GM08714 (cell line): ENCODE data around the gene PHACTR1.

Experiments used
- H3K4me3 ChIP-seq: fragments of 200-500 bp; sonication (Bioruptor generic); 2 replicates; pipeline ENCODE4 v1.5.1; 2014; ENCODE audit warnings: mild to moderate bottlenecking, low read length, inconsistent platforms
- ZNF274 ChIP-seq: IDR thresholded peaks from 2 replicates; pipeline ENCODE4 v1.6.1; 2012; ENCODE audit warnings: mild to moderate bottlenecking, low read depth, low read length

Gene PHACTR1

GRCh38 chr6:13098793-13099570, 382.4 kb downstream of the PHACTR1 start:
- H3K4me3 ChIP-seq: no peak overlapping the region
- no peak for TF ChIP-seq ZNF274

- no peak for TF ChIP-seq ZNF274
- no peak overlapping the region for H3K4me3 ChIP-seq
Observed at GRCh38 chr6:13099771-13100170, 383.2 kb downstream of the PHACTR1 start.

- TF ChIP-seq ZNF274: no peak
- H3K4me3 ChIP-seq: no peak overlapping the region
Observed at GRCh38 chr6:13101409-13101808, 384.8 kb downstream of the PHACTR1 start.

GRCh38 chr6:13101985-13102384, 385.4 kb downstream of the PHACTR1 start:
- no peak for TF ChIP-seq ZNF274
- no peak overlapping the region for H3K4me3 ChIP-seq

- no peak overlapping the region for H3K4me3 ChIP-seq
- no peak for TF ChIP-seq ZNF274
Observed at GRCh38 chr6:13103169-13103568, 386.6 kb downstream of the PHACTR1 start.

- TF ChIP-seq ZNF274: no peak
- no peak overlapping the region for H3K4me3 ChIP-seq
Observed at GRCh38 chr6:13105139-13105538, 388.6 kb downstream of the PHACTR1 start.

GRCh38 chr6:13112921-13113320, 396.4 kb downstream of the PHACTR1 start:
- H3K4me3 ChIP-seq: no peak overlapping the region
- TF ChIP-seq ZNF274: no peak

GRCh38 chr6:13113376-13113775, 396.8 kb downstream of the PHACTR1 start:
- TF ChIP-seq ZNF274: no peak
- H3K4me3 ChIP-seq: no peak overlapping the region

GRCh38 chr6:13113981-13114593, 397.5 kb downstream of the PHACTR1 start:
- no peak for TF ChIP-seq ZNF274
- no peak overlapping the region for H3K4me3 ChIP-seq

GRCh38 chr6:13116155-13116554, 399.6 kb downstream of the PHACTR1 start:
- TF ChIP-seq ZNF274: no peak
- no peak overlapping the region for H3K4me3 ChIP-seq

- H3K4me3 ChIP-seq: no peak overlapping the region
- TF ChIP-seq ZNF274: no peak
Observed at GRCh38 chr6:13117570-13117969, 401.0 kb downstream of the PHACTR1 start.

- TF ChIP-seq ZNF274: no peak
- H3K4me3 ChIP-seq: no peak overlapping the region
Observed at GRCh38 chr6:13119549-13119948, 403.0 kb downstream of the PHACTR1 start.

GRCh38 chr6:13120483-13121482, 404.2 kb downstream of the PHACTR1 start:
- no peak overlapping the region for H3K4me3 ChIP-seq
- TF ChIP-seq ZNF274: no peak

- TF ChIP-seq ZNF274: no peak
- no peak overlapping the region for H3K4me3 ChIP-seq
Observed at GRCh38 chr6:13124131-13124530, 407.6 kb downstream of the PHACTR1 start.
